Anterior cingulate cortex (tissue), 58 donors: Measurements from ENCODE around the gene HNRNPDL.
"Not testable (repeated sequence)": the region's sequence is repeated elsewhere in the genome, so short reads cannot be mapped to it uniquely, and the experiment has no call there.

Experiments used
- DNase-seq, 58 donors: peaks; one replicate each; lab custom pipeline; 2025; lab: John Stamatoyannopoulos, UW

Gene HNRNPDL

DNA sequence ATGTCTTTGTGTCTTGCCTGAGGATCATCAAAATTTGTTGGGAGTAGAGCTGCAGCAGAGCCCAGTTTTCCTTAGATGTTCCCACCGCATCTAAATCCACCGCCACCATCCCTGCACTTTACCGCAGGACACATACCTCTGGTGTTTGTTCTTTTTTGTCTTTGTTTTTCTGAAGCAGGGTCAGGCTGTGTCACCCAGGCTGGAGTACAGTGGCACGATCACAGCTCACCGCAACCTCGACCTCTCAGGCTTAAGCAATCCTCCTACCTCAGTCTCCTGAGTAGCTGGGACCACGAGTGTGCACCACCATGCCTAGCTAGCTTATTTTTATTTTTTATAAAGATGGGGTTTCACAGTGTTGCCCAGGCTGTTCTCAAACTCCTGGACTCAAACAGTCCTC lies 4.7 kb upstream of the HNRNPDL start:
- DNase-seq = no peak

DNA sequence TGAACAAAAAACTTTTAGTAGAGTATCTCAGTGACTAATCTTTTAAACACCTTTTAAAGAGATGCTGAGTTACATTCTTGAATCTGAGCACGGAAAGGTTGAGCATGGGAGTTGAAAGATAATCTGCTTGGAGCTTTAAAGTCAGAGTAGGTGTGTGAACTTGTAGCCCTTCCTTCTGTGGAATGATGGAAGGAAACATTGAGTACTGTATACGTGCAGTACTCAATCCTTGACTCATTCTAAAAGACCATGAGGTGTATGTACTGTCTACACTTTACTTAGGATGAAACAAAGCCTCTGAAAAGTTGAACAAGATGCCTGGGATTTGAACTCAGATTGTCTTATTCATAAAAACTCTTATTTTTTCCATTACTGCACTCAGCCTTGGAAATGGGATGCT lies 3.5 kb upstream of the HNRNPDL start:
- DNase-seq = no peak

DNA sequence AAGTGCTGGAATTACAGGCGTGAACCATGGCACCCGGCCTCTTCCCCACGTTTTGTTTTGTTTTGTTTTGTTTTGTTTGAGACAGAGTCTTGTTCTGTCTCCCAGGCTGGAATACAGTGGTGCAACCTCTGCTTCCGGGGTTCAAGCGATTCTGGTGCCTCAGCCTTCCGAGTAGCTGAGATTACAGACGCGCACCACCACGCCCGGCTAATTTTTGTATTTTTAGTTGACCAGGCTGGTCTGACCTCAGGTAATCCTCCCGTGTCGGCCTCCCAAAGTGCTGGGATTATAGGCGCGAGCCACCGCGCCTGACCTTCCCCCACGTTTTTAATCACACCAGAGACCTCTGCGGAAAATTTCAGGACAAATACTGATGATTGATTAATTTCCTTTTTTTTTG lies 2.3 kb upstream of the HNRNPDL start:
- DNase-seq = no peak

DNA sequence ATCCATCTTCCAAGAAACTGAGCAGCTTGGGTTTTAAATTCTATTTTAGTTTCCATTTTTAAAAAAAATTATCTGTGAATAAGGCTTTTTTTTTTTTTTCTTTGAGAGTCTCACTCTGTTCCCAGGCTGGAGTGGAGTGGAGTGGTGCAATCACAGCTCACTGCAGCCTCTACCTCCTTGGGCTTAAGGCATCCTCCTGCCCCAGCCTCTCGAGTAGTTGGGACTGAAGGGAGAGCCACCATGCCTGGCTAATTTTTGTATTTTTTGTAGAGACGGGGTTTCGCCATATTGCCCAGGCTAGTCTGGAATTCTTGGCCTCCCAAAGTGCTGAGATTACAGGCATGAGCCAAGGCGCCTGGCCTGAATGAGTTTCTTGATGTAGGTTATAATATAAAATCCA lies 1.6 kb upstream of the HNRNPDL start:
- no peak for DNase-seq

DNA sequence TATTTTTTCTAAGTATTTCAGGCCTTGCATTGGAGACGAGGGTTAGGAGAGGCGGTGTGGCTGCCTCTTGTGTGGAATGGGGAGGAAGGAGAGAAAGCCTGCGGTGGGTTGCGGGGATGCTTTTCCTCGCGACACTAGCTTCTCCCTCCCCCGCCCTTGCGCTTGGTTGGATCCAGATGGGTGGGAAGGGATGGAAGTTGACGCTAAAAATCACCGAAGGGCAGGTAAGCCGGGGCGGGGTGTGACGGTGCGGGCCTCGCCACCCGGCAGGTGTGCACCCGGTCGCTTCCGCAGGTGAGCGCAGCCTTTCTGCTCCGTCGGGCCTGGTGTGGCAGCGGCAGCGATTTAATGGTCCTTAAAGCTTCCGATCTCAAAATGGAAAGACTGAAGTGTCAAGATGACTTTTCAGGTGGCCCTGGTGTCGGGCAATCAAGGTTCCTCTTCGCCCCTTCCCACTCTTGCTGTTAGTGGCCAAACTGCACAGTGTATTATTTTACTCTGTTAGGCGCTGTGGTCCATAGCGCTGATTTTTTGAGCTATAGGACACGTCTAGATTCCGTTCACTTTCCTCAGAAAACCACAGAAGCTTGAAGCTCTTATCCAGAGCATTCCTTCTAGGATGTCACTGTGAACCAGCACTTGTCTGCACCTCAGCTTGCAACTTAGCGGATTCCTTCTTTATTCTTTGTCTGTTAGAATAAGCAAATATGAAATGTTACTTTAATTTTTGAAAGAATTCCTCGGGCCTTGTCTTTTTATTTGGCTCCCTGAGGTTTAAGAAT lies 893 bp upstream of the HNRNPDL start:
- DNase-seq = peak in 23 of 58 donors; percentile 20 to 72 (median 43)

DNA sequence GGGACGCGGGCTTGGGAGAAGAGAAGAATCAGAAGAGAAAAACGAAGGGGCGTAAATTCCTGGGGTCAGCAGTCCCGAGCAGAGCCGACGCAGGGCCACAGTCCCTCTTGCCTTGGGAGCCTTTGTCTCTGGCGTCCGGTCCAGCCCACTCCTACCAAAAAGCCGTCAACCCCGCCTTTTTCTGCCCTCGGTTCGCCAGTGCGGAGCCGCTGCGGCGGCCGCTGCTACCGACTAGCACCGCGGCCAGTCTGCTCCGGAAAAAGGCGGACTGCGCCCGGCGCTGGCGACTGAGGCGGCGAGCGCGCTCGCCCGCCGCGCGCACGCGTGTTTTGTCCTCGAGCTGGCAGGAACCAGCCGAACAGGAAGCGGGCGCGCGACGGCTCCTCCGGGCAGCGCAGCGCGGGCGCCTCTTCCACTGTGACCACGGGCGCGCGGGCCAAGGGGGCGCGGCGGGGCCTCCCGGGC lies 502 bp downstream of the HNRNPDL start:
- peak in 38 of 58 donors; percentile 58 to 87 (median 76) for DNase-seq

DNA sequence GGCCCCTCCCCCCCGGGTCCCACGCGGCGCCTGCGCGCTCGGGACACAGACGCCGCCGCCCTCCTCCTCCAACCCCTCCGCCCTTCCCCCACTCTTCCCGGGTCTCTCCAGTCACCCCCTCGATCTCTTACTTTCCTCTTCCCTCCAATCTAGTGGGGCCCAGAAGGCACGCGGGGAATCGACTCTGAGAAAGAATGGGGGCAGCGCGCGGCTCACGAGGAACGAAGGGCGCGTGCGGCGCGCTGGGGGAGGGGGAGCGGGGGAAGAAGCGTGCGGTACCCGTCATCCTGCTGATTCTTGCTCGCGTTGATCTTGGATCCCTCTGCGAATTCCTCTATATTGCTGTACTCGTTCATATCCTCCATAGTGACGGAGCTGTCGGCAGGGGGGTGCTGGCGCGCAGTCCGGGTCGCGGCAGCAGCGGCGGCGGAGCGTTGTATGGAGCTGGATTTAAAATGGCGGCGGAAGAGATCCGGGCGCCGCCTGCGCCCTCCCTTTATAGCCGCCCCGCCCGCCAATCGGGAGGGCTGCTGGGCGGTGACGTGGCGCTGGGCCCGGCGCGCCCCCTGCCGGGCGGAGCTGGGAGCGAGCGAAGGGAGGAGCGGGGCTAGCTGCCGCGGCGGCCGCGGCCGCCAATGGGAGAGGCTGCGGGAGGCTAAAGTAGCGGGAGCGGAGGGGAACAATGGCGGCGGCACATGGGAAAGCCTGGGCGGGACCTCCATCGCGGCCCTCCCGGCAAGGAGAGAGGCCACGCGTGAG lies 1.1 kb downstream of the HNRNPDL start:
- peak; percentile 14 to 95 (median 87) for DNase-seq

DNA sequence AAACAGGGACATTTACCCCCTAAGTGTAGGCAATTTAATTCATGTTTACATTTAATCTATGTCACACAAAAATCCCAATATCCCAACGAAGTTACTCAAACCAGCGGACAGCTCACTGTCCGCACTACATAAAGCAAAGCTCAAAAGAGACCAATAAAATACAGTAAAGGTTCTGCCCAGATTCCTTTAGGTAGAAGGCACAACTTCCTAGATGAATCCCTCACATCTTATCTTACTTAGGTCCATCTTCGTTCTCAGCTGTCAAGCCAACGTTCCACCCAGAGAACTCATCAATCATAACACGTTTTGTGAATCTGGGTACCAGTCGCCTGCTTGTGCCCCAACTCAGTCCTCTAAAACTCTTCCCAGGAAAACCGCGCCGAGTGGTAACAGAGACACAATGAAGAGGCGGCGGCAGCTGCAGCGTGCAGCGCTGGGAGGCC lies 1.7 kb downstream of the HNRNPDL start:
- no peak for DNase-seq

DNA sequence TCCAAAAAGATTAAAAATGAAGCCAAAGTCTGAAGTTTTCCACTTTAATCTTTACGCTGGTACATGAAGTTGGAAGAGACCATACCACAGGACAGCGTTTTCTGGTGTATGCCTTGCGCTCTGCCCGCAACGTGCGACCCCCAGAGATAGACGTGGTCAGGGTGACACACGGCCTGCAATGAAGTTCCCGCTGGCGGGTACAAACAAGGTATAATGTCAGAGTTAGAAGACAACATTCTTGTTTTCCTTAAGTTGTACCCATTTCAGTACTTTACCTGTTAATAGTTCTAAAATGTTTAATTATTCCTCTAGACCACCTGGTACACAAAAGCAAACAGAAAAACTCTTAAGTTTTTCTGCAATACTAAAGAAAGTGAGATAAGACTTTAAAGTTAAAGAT lies 4.8 kb downstream of the HNRNPDL start:
- DNase-seq = no peak

DNA sequence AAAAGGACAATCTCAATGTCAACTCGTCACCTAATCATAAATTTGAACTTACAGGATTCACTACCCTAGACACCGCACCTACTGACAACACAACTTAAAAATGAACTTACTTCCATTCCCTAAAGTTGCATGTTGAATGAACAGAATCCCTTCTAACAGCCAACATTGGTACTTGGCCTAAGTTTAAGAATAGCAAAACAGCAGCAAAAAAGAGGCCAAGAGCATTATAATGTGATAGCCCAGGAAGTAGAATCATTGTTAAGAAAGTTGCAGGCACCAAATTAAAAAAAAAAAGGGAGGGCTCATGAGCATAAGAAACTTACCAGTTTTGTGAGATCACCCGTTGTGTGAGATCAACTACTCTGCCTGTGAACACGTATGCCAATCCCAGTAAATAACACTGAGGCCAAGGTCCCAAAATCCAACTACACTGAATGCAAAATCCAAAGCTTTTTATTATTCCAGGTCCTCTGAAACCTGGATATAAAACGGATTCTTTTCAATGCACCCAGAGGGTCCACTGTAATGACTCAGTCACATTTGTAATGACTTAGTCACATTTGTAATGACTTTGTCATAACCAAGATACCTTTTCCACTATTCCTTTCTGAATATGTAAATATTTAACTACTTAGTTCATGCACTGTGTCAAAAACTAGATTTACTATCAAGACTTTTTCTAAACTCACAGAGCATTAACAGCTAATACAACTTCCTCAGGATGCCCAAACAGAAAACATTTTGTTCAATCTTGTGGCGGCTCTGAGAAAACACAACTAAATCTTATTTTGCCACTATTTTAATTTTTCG lies 6.8 kb downstream of the HNRNPDL start:
- no peak for DNase-seq

DNA sequence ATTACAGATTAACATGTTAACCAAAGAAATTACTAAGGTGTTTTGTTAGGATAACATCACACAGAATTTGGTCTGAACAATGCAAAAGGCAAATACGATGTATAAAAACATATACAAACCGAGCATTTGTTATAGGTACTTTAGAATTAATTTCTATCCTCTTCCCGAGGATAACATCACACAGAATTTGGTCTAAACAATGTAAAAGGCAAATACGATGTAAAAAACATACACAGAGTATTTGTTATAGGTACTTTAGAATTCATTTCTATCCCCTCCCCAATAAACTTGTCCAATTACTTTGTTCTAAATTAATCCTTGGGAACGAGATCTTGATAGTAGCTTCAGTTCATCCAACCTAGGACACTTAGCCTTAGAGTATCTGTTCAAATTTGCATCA lies 7.6 kb downstream of the HNRNPDL start:
- no peak for DNase-seq

DNA sequence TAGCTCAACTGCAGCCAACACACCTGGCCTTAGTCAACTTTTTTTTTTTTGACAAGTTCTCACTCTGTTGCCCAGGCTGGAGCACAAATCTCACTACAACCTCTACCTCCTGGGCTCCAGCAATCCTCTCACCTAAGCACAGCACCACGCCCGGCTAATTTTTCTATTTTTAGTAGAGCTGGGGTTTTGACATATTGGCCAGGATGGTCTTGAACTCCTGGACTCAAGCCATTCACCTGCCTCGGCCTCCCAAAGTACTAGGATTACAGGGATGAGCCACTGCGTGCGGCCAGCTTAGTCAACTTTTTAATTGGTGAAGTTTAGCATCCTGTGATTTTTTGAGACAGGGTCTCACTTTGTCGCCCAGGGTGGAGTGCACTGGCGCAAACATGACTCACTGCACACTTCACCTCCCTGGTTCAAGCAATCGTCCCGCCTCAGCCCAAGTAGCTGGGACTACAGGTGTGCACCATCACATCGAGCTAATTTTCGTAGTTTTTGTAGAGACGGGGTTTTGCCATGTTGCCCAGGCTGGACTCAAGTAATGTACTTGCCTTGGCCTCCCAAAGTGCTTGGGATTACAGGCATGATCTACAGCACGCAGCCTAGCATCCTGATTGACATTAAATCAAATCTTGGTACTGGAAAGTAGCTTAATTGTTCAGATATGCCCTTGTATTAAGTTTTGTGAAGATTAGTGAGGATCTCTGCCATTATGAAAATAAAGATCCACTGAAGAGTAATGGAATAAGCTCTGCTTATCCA lies 8.3 kb downstream of the HNRNPDL start:
- DNase-seq = no peak

DNA sequence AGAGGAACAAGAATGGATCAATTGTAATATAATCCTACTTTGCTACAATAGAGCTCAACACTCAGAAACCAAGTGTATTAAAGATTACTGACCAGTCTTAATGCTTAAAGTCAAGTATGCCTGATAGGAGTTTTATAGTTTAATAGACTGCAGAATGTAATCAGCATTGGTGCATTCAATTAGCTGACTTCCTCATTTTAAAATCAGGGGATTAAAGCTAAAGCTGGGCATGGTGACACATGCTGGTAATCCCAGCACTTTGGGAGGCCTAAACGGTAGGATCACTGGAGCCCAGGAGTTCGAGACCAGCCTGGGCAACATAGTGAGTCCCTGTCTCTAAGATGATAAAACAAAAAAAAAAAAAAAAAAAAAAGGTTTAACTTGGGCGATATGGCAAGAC lies 10.8 kb downstream of the HNRNPDL start:
- no peak for DNase-seq

DNA sequence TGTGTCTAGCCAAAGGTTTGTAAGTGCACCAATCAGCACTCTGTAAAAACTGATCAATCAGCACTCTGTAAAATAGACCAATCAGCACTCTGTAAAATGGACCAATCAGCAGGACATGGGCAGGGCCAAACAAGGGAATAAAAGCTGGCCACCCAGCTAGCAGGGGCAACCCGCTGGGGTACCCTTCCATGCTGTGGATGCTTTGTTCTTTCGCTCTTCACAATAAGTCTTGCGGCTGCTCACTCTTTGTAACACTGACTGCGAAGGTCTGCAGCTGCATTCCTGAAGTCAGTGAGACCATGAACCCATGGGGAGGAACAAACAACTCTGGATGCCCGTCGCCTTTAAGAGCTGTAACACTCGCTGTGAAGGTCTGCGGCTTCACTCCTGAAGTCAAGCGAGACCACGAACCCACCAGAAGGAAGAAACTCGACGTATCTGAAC lies 14.3 kb downstream of the HNRNPDL start:
- no peak for DNase-seq

DNA sequence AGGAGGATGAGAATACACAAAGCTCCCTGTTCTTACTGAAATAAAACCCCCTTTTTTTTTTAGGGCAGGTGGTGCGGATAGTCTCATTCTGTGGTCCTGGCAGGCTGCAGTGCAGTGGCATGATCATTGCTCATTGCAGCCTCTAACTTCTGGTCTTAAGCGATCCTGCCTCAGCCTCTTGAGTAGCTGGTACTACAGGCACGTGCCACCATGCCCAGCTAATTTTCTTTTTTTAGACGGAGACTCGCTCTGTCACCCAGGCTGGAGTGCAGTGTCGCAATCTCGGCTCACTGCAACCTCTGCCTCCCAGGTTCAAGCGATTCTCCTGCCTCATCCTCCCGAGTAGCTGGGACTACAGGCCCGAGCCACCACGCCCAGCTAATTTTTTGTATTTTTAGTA lies 15.2 kb downstream of the HNRNPDL start:
- not testable (repeated sequence) for DNase-seq

DNA sequence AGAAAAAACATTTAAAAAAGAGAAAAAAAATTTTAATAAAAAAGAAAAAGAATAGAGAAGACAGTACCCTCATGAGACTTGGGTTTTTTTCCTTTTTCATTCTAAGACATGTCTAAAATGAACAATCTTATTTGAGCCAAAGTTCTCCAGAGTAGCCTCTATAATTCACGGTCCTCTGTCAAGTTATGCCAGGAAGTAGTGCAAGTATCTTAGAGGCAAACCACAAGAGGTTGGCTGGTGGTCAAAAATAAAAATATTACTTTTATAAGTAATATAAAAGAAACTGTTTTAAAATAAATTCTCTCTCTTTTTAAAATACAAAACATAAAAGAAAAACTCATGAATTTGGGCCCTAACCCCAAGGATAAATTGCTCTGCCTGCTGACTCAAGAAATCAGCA lies 26.5 kb downstream of the HNRNPDL start:
- no peak for DNase-seq

DNA sequence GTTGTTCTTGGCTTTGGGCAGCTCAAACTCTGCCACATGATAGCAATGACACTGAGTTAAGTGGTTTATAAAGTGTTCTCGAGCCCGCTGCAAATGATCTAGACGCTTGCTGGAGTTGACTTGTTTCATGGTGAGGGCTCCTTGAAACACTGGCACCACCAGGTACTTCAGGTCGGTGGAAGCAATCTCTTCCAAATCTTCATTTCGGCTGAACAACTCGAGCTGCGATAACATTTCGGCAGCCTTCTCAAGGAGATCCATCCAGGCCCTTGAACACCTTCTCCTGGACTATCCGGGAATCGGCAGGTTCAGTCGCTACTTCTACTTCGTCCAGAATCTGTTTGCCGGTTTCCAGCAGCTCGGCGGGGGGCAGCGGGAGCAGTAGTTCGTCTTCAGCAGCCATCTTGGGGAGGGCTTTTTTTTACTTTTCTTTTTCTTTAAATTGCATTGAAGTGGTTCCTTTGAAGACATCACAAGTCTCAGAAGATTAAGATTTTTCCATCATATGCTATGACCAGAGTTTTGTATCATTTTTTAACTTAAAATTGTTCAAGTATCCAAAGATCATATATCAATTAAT lies 28.0 kb downstream of the HNRNPDL start:
- no peak for DNase-seq

DNA sequence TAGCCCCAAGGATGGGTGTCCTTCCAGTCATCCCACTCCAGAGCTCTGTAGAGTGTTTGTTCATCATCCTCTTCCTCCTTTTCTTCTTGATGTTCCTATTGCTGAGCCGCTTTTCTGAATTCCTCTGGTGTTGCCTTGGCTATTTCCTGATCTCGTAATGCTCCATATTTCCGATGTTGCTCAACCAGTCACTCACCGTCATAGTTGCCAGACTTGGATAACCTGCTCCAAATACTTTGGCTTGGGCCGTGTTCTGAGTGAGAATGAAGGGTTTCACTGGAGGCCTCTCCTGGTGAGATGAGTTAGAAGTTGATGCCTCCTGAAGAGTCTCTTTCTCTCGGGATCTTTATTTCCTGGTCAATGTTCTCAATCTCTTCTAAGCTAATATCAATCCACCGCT lies 28.7 kb downstream of the HNRNPDL start:
- DNase-seq = no peak

DNA sequence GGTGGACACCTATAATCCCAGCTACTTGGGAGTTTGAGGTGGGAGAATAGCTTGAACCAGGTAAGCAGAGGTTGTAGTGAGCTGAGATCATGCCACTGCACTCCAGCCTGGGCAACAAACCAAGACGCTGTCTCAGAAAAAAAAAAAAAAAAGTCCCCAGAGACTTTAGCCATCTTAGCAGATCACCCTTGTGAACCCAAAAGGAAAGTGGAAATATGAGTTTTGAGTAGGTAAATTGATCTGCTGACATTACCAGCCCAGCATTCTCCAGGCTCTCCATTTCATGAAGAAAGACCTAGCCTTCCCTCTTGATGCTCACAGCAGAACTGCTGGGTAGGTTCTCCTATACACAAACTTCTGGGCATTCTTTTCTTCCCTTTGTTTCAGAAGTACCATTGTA lies 32.0 kb downstream of the HNRNPDL start:
- DNase-seq = no peak

DNA sequence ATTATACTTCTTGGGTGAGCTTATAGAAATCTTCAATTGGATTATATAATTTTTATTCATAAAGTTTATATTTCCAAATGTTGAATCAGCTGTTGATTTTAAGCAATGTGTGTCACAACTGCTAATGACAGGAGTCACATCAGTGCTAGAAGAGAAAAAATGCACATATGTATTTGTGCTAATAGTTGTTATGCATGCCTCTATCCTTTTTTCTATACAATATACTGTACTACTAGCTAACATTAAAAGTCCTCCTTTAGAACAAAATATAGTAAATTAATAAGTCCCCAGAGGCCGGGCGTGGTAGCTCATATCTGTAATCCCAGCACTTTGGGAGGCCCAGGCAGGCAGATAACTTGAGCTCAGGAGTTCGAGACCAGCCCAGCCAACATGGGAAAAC lies 32.7 kb downstream of the HNRNPDL start:
- DNase-seq = no peak
